Measurements from ENCODE around the gene SUMF1.
"Not testable (repeated sequence)": the region's sequence is repeated elsewhere in the genome, so short reads cannot be mapped to it uniquely, and the experiment has no call there.

SUMF1 gene

DNA sequence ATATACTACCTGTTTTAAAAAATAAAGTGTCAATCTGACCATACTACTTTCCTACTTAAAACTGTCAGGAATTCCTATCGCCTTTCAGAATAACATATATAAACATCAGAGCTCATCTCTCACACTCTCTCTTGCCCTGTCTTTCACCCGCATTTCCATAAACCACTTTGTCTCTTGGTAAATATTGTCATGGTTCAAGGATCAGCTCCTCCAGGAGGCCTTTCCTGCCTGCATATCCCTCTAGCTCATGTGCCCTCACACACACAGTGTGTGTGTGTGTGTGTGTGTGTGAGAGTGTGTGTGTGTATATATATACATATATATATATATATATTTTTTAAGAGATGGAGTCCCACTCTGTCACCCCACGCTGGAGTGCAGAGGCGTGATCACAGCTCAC, 6.7 kb downstream of the SUMF1 start:
- no peak overlapping the region for H3K9ac ChIP-seq (ENCODE audit: insufficient read length)
- H3K4me3 ChIP-seq, result no peak overlapping the region
- H3K27ac ChIP-seq, result no peak overlapping the region
- no peaks in the 10 kb centered on the region for H3K36me3 ChIP-seq (ENCODE audit: insufficient read depth, low read length)
- TF ChIP-seq FOXP2 (optimal IDR thresholded peaks at IDR 0.05; ENCODE audit: control extremely low read depth, extremely low read length, insufficient read depth) (no peak), EZH2 (IDR thresholded peaks at IDR 0.05) (no peak), POLR2AphosphoS5 (IDR thresholded peaks at IDR 0.05; ENCODE audit: borderline replicate concordance, low read depth, low read length) (no peak)
- H3K9me3 ChIP-seq (ENCODE audit: low read depth, low read length), result no peaks in the 10 kb centered on the region
- DNase-seq (ENCODE audit: low read depth, low spot score), result no peak

- H3K9me3 ChIP-seq (ENCODE audit: low read depth, low read length), result no peaks in the 10 kb centered on the region
- H3K4me3 ChIP-seq, result no peak overlapping the region
- no peak for DNase-seq (ENCODE audit: low read depth, low spot score)
- no peak overlapping the region for H3K9ac ChIP-seq (ENCODE audit: insufficient read length)
- no peaks in the 10 kb centered on the region for H3K36me3 ChIP-seq (ENCODE audit: insufficient read depth, low read length)
- TF ChIP-seq POLR2AphosphoS5 (IDR thresholded peaks at IDR 0.05; ENCODE audit: borderline replicate concordance, low read depth, low read length), result no peak
- TF ChIP-seq EZH2 (IDR thresholded peaks at IDR 0.05), result no peak
- TF ChIP-seq FOXP2 (optimal IDR thresholded peaks at IDR 0.05; ENCODE audit: control extremely low read depth, extremely low read length, insufficient read depth), result no peak
- H3K27ac ChIP-seq, result no peak overlapping the region
Measured at GRCh38 chr3:4458961-4459360, 8.1 kb downstream of the SUMF1 start.

DNA sequence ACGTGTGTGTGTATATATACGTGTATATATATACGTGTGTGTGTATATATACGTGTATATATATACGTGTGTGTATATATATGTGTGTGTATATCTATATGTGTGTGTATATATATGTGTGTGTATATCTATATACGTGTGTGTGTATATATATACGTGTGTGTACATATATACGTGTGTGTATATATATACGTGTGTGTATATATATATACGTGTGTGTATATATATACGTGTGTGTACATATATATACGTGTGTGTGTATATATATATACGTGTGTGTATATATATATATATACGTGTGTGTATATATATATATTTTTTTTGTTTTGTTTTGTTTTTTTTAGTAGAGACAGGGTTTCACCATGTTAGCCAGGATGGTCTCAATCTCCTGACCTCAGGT, 10.3 kb downstream of the SUMF1 start:
- H3K9me3 ChIP-seq (ENCODE audit: low read depth, low read length); H3K27ac ChIP-seq; H3K9ac ChIP-seq (ENCODE audit: insufficient read length); H3K4me3 ChIP-seq; DNase-seq (ENCODE audit: low read depth, low spot score); H3K36me3 ChIP-seq (ENCODE audit: insufficient read depth, low read length): not testable (repeated sequence)

DNA sequence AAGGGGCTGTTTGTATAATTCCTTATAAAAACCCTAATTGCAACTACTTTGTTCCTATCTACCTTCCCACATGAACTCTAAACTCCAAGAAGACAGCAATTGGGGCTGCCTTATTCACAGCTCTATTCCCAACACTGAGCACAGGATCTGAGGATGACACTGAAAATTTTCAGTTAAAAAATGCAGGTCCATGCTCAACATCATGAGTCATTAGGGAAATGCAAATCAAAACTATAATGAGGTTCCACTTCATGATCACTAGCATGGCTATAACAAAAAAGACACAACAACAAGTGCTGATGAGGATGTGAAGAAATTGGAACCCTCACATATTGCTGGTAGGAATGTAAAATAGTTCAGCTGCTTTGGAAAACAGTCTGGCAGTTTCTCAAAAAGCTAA, 12.9 kb downstream of the SUMF1 start:
- H3K9ac ChIP-seq (ENCODE audit: insufficient read length), result no peak overlapping the region
- no peaks in the 10 kb centered on the region for H3K36me3 ChIP-seq (ENCODE audit: insufficient read depth, low read length)

DNA sequence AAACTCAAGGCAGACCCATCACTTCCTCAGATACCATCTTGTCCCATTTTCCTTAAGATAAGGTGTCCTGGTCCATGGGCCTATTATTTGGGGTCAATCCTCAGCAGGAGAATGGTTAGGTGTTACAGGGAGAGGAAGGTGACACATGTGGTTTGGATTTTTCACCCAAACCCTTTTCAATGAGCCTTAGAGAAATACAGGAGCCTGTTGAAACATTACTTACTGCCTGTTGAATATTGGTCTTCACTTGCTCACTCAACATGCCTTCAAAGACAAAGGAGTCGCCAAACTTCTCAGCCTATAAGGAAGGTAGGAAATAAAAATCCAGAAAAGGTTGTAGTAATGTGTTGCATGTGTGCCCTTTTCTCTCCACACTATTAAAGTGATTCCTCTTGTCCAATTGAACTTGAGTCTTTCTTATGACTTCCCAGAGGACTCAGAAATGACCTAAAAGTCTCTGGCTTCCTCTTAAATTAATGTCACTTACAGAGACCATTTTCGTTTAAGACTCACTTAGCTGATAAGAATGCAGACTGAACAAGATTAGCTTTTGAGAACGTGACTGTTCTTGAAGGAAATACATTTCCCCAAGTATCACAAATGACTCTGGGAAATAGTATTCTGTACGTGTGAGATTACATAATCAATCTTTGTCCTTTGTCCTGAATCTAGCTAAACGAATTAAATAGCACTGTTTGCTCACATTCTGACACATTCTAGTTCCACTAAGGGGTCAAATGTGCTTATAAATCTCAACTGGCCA, 17.8 kb downstream of the SUMF1 start:
- H3K36me3 ChIP-seq (ENCODE audit: insufficient read depth, low read length), result no peaks in the 10 kb centered on the region
- no peaks in the 10 kb centered on the region for H3K9me3 ChIP-seq (ENCODE audit: low read depth, low read length)
- H3K27ac ChIP-seq, result no peak overlapping the region
- H3K9ac ChIP-seq (ENCODE audit: insufficient read length), result no peak overlapping the region
- TF ChIP-seq EZH2 (IDR thresholded peaks at IDR 0.05), result no peak
- TF ChIP-seq FOXP2 (optimal IDR thresholded peaks at IDR 0.05; ENCODE audit: control extremely low read depth, extremely low read length, insufficient read depth), result no peak
- TF ChIP-seq POLR2AphosphoS5 (IDR thresholded peaks at IDR 0.05; ENCODE audit: borderline replicate concordance, low read depth, low read length), result no peak
- no peak overlapping the region for H3K4me3 ChIP-seq
- no peak for DNase-seq (ENCODE audit: low read depth, low spot score)

More for the DNA sequence above, 12.9 kb downstream of the SUMF1 start:
- Histone ChIP-seq H3K9me3 (ENCODE audit: low read depth, low read length) (no peaks in the 10 kb centered on the region), H3K4me3 (no peak overlapping the region), H3K27ac (no peak overlapping the region)
- no peak for TF ChIP-seq POLR2AphosphoS5 (IDR thresholded peaks at IDR 0.05; ENCODE audit: borderline replicate concordance, low read depth, low read length)
- no peak for TF ChIP-seq EZH2 (IDR thresholded peaks at IDR 0.05)
- no peak for TF ChIP-seq FOXP2 (optimal IDR thresholded peaks at IDR 0.05; ENCODE audit: control extremely low read depth, extremely low read length, insufficient read depth)
- DNase-seq (ENCODE audit: low read depth, low spot score), result no peak

DNA sequence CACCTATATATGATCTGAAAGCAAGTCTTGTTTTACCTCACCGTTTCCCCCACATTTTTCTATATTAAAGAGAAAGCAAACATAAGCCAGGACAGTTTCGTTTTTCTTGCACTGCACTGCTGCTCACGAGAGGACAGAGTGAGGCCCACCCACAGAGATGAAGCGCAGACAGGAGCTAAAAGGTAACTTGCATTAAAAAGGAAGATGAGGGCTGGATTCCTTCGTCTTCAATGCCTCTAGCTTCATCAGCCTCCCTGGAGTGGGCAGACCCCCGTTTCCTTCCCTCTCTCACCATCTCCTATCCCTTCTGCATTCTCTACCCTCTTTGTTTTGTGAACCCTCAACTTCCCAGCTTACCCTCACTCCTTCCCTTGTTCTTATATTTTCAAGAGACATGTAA, 18.9 kb downstream of the SUMF1 start:
- no peaks in the 10 kb centered on the region for H3K9me3 ChIP-seq (ENCODE audit: low read depth, low read length)
- TF ChIP-seq FOXP2 (optimal IDR thresholded peaks at IDR 0.05; ENCODE audit: control extremely low read depth, extremely low read length, insufficient read depth) (no peak), POLR2AphosphoS5 (IDR thresholded peaks at IDR 0.05; ENCODE audit: borderline replicate concordance, low read depth, low read length) (no peak), EZH2 (IDR thresholded peaks at IDR 0.05) (no peak)
- H3K4me3 ChIP-seq, result no peak overlapping the region
- DNase-seq (ENCODE audit: low read depth, low spot score), result no peak
- no peak overlapping the region for H3K9ac ChIP-seq (ENCODE audit: insufficient read length)
- H3K27ac ChIP-seq, result no peak overlapping the region
- no peaks in the 10 kb centered on the region for H3K36me3 ChIP-seq (ENCODE audit: insufficient read depth, low read length)

DNA sequence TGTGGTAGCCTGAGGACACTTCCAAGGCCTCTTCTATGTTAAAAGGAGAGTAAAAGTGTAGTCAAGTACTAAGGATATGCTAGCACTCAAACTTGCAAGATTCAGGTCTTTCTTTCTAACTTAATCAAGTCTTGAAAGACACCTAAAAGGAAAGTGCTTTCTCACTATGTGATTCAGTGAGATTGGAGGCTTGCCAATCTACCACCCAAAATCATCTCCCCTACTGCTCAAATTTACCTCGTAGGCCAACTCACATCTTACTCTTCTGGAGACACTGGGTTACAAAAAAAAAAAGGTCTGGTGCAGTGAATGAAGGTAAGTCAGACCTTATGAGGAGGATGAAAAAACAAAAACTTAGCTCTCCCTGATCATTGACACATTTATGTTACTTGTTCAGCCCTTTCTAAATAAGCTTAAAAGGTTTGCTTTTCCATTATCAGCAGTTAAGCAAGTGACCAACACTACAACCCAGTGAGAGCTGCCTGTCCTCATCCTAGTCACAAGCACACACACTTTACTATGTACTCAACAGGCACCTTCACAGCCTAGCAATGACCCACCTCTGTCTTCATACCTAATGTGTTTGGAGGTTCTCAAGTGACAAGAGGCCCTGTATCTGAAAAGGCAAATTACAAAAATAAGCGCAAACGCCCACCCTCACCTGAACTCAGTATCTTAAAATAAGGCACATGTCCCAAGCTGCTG, 19.6 kb downstream of the SUMF1 start:
- no peak overlapping the region for H3K4me3 ChIP-seq
- H3K9me3 ChIP-seq (ENCODE audit: low read depth, low read length), result no peaks in the 10 kb centered on the region
- H3K27ac ChIP-seq, result no peak overlapping the region
- H3K36me3 ChIP-seq (ENCODE audit: insufficient read depth, low read length), result no peaks in the 10 kb centered on the region
- no peak overlapping the region for H3K9ac ChIP-seq (ENCODE audit: insufficient read length)
- no peak for DNase-seq (ENCODE audit: low read depth, low spot score)
- TF ChIP-seq POLR2AphosphoS5 (IDR thresholded peaks at IDR 0.05; ENCODE audit: borderline replicate concordance, low read depth, low read length) (no peak), FOXP2 (optimal IDR thresholded peaks at IDR 0.05; ENCODE audit: control extremely low read depth, extremely low read length, insufficient read depth) (no peak), EZH2 (IDR thresholded peaks at IDR 0.05) (no peak)

DNA sequence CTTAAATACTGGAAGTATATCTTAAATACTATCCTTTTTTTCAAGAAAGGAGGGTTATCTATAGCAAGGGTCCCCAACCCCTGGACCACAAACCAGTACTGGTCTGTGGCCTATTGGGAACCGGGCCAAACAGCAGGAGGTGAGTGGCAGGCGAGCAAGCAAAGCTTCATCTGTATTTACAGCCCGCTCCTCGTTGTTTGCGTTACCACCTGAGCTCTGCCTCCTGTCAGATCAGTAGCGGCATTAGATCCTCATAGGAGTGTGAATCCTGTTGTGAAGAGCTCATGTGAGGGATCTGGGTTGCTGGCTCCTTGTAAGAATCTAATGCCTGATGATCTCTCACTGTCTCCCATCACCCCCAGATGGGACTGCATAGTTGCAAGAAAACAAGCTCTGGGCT, 26.1 kb downstream of the SUMF1 start:
- Histone ChIP-seq H3K36me3 (ENCODE audit: insufficient read depth, low read length) (no peaks in the 10 kb centered on the region), H3K4me3 (no peak overlapping the region), H3K9ac (ENCODE audit: insufficient read length) (no peak overlapping the region), H3K9me3 (ENCODE audit: low read depth, low read length) (no peaks in the 10 kb centered on the region), H3K27ac (no peak overlapping the region)
- TF ChIP-seq POLR2AphosphoS5 (IDR thresholded peaks at IDR 0.05; ENCODE audit: borderline replicate concordance, low read depth, low read length), result no peak
- no peak for TF ChIP-seq EZH2 (IDR thresholded peaks at IDR 0.05)
- TF ChIP-seq FOXP2 (optimal IDR thresholded peaks at IDR 0.05; ENCODE audit: control extremely low read depth, extremely low read length, insufficient read depth), result no peak
- no peak for DNase-seq (ENCODE audit: low read depth, low spot score)
